HCT116 (cell line): ENCODE data around the gene UBAC2. TPM values are rescaled to one million over a fixed set of nuclear protein-coding genes. Genes with fewer than 3 reads are reported as not detected.

Source experiments
- ATAC-seq: fragments of 200-7000 bp; cut with Tn5 transposase; 2 replicates; pipeline ENCODE4 v1.9.1; 2020; ENCODE audit warnings: mild to moderate bottlenecking, moderate library complexity
- BruUV-seq: library from RNA; stranded (reverse); fragments of 400-500 nt; replicated peaks from 2 replicates; lab custom pipeline; 2021; lab: Mats Ljungman, UMichigan
- CTCF ChIA-PET: fragments of 300-600 bp; sonication (Branson Sonifier 250); formaldehyde crosslinking; loops from one replicate; lab custom pipeline; 2021; ENCODE audit warnings: antibody characterized with exemption; lab: Charles Lee
- POLR2A ChIA-PET: fragments of 300-600, 350-600 bp; sonication (Branson Sonifier 250); formaldehyde crosslinking; loops from one replicate; lab custom pipeline; 2021; ENCODE audit warnings: antibody characterized with exemption; lab: Charles Lee
- RAD21 ChIA-PET, 2 experiments: fragments of 300-600 bp; sonication (Branson Sonifier 250); formaldehyde crosslinking; loops; one replicate each; lab custom pipeline; 2023; ENCODE audit warnings: low total read pairs in 2 of 2; ENCODE audit not compliant: uncharacterized antibody in 2 of 2, unreplicated experiment in 2 of 2, low non-redundant PET in 1 of 2; lab: Charles Lee
- DNase-seq: peaks from one replicate; pipeline ENCODE4 v3.0.0-alpha.2; 2010; ENCODE audit warnings: low read depth, low spot score
- H2AFZ ChIP-seq: fragments of 200-600 bp; shearing (Covaris generic), sonication (generic); 2 replicates; pipeline ENCODE4 v1.6.1; 2017; ENCODE audit warnings: low read depth, mixed run types, mixed read lengths, antibody characterized with exemption, low read length; ENCODE audit not compliant: poor library complexity, severe bottlenecking
- H3K27ac ChIP-seq: 2 replicates; pipeline ENCODE4 v1.5.1; 2012; ENCODE audit warnings: low read depth, low read length
- H3K27me3 ChIP-seq: fragments of 200-600 bp; sonication (generic); 2 replicates; pipeline ENCODE4 v1.6.1; 2016; ENCODE audit warnings: mixed run types, low read length, mixed read lengths; ENCODE audit not compliant: insufficient read depth
- H3K36me3 ChIP-seq, 2 experiments: fragments of 200-500 bp in 1 of 2; fragments of 200-600 bp in 1 of 2; sonication (Bioruptor generic) in 1 of 2; sonication (generic) in 1 of 2; 2 replicates each; pipeline versions ENCODE4 v1.5.1 to v1.6.1; 2014 to 2016; ENCODE audit warnings: low read length in 2 of 2, inconsistent platforms in 1 of 2, mixed read lengths in 1 of 2, mixed run types in 1 of 2; ENCODE audit not compliant: insufficient read depth in 2 of 2, control insufficient read depth in 1 of 2
- H3K4me1 ChIP-seq, 2 experiments: fragments of 200-600 bp in 1 of 2; sonication (generic) in 1 of 2; 2 replicates each; pipeline versions ENCODE4 v1.5.1 to v1.6.1; 2012 to 2017; ENCODE audit warnings: low read length in 2 of 2, inconsistent platforms in 1 of 2, mild to moderate bottlenecking in 1 of 2, mixed read lengths in 1 of 2, mixed run types in 1 of 2, moderate library complexity in 1 of 2; ENCODE audit not compliant: insufficient read depth in 2 of 2, control insufficient read depth in 1 of 2
- H3K4me2 ChIP-seq: fragments of 200-600 bp; sonication (generic); 2 replicates; pipeline ENCODE4 v1.6.1; 2017; ENCODE audit warnings: mixed run types, low read length, mixed read lengths
- H3K4me3 ChIP-seq, 2 experiments: fragments of 200-600 bp in 1 of 2; sonication (generic) in 1 of 2; replicated peaks in 1 of 2; 2 replicates each; pipeline ENCODE4 v1.5.1; 2011 to 2016; ENCODE audit warnings: low read length in 2 of 2, control low read depth in 1 of 2, low read depth in 1 of 2, mild to moderate bottlenecking in 1 of 2, mixed read lengths in 1 of 2, mixed run types in 1 of 2
- H3K79me2 ChIP-seq: fragments of 200-600 bp; sonication (generic); 2 replicates; pipeline ENCODE4 v1.6.1; 2017; ENCODE audit warnings: mild to moderate bottlenecking, mixed run types, low read length, moderate library complexity, mixed read lengths; ENCODE audit not compliant: insufficient read depth
- H3K9ac ChIP-seq: fragments of 200-600 bp; sonication (generic); 2 replicates; pipeline ENCODE4 v1.6.1; 2016; ENCODE audit warnings: low read length, mixed read lengths
- H3K9me2 ChIP-seq: fragments of 200-600 bp; sonication (generic), shearing (Covaris generic); 2 replicates; pipeline ENCODE4 v1.6.1; 2017; ENCODE audit warnings: mixed run types, mild to moderate bottlenecking, moderate library complexity; ENCODE audit not compliant: insufficient read depth
- H3K9me3 ChIP-seq, 2 experiments: fragments of 200-500 bp in 1 of 2; fragments of 200-600 bp in 1 of 2; sonication (Bioruptor generic) in 1 of 2; sonication (generic) in 1 of 2; 2 replicates each; pipeline ENCODE4 v1.6.1; 2014 to 2017; ENCODE audit warnings: low read length in 2 of 2, mixed read lengths in 2 of 2, inconsistent platforms in 1 of 2, low read depth in 1 of 2, mild to moderate bottlenecking in 1 of 2, mixed run types in 1 of 2, moderate library complexity in 1 of 2; ENCODE audit not compliant: control insufficient read depth in 1 of 2, insufficient read depth in 1 of 2
- H4K20me1 ChIP-seq: fragments of 200-600 bp; sonication (generic), shearing (Covaris generic); 2 replicates; pipeline ENCODE4 v1.6.1; 2017; ENCODE audit warnings: mixed run types, mild to moderate bottlenecking, moderate library complexity; ENCODE audit not compliant: insufficient read depth
- ATF3 ChIP-seq: IDR thresholded peaks from 2 replicates; pipeline ENCODE4 v1.6.1; 2012
- CBX3 ChIP-seq: IDR thresholded peaks from 2 replicates; pipeline ENCODE4 v1.6.1; 2012; ENCODE audit warnings: low read depth
- CEBPB ChIP-seq: IDR thresholded peaks from 2 replicates; pipeline ENCODE4 v1.6.1; 2012; ENCODE audit warnings: low read depth
- EGR1 ChIP-seq: IDR thresholded peaks from 2 replicates; pipeline ENCODE4 v1.6.1; 2012; ENCODE audit warnings: low read depth
- ELF1 ChIP-seq: IDR thresholded peaks from 2 replicates; pipeline ENCODE4 v1.6.1; 2012; ENCODE audit warnings: low read depth, borderline replicate concordance
- EZH2 ChIP-seq: fragments of 200-600 bp; sonication (generic); IDR thresholded peaks from 2 replicates; pipeline ENCODE4 v1.6.1; 2017; ENCODE audit warnings: antibody characterized with exemption, mixed run types
- EZH2phosphoT487 ChIP-seq: fragments of 200-600 bp; IDR thresholded peaks from 2 replicates; pipeline ENCODE4 v1.6.1; 2018; ENCODE audit warnings: antibody characterized with exemption, borderline replicate concordance
- FOSL1 ChIP-seq: IDR thresholded peaks from 2 replicates; pipeline ENCODE4 v1.6.1; 2012; ENCODE audit warnings: low read depth
- JUND ChIP-seq: IDR thresholded peaks from 2 replicates; pipeline ENCODE4 v1.6.1; 2012
- POLR2A ChIP-seq: IDR thresholded peaks from 2 replicates; pipeline ENCODE4 v1.7.0; 2011; ENCODE audit warnings: borderline replicate concordance; ENCODE audit not compliant: insufficient read depth, insufficient read length; ENCODE audit errors: extremely low read depth
- POLR2AphosphoS5 ChIP-seq: IDR thresholded peaks from 2 replicates; pipeline ENCODE4 v1.6.1; 2011; ENCODE audit warnings: mild to moderate bottlenecking, low read depth, low read length, moderate library complexity
- RAD21 ChIP-seq: IDR thresholded peaks from 2 replicates; pipeline ENCODE4 v1.6.1; 2012; ENCODE audit warnings: low read depth, mild to moderate bottlenecking
- SIN3A ChIP-seq: IDR thresholded peaks from 2 replicates; pipeline ENCODE4 v1.6.1; 2012; ENCODE audit warnings: low read depth
- SP1 ChIP-seq: IDR thresholded peaks from 2 replicates; pipeline ENCODE4 v1.6.1; 2012; ENCODE audit warnings: low read depth
- SRF ChIP-seq: IDR thresholded peaks from 2 replicates; pipeline ENCODE4 v1.6.1; 2012; ENCODE audit warnings: low read depth
- TCF7L2 ChIP-seq: IDR thresholded peaks from 2 replicates; pipeline ENCODE4 v1.7.0; 2011; ENCODE audit warnings: borderline replicate concordance, inconsistent platforms; ENCODE audit not compliant: insufficient read depth, insufficient read length; ENCODE audit errors: extremely low read depth
- YY1 ChIP-seq: IDR thresholded peaks from 2 replicates; pipeline ENCODE4 v1.6.1; 2011; ENCODE audit warnings: low read length, low read depth, moderate library complexity, mild to moderate bottlenecking; ENCODE audit not compliant: insufficient replicate concordance; ENCODE audit errors: extremely low read depth
- ZBTB33 ChIP-seq: IDR thresholded peaks from 2 replicates; pipeline ENCODE4 v1.6.1; 2011; ENCODE audit warnings: mild to moderate bottlenecking, low read length, moderate library complexity; ENCODE audit not compliant: insufficient replicate concordance; ENCODE audit errors: extremely low read depth
- ZNF274 ChIP-seq: fragments of 200-500 bp; sonication (Bioruptor generic); IDR thresholded peaks from 2 replicates; pipeline ENCODE4 v1.6.1; 2014; ENCODE audit warnings: mild to moderate bottlenecking, low read depth, low read length, inconsistent platforms
- intact Hi-C: fragments of 100-400 bp; cut with micrococcal nuclease; formaldehyde crosslinking; loops from 2 replicates; pipeline ENCODE4 v1.10.0; 2022
- total RNA-seq: library from RNA; stranded (reverse); gene quantifications from one replicate; pipeline ENCODE4 v1.2.1, GENCODE V29; 2021; ENCODE audit not compliant: unreplicated experiment
- TF ChIP-seq, protein P1 (sequence below): IDR thresholded peaks from 2 replicates; pipeline ENCODE4 v1.6.1; 2012

Gene UBAC2
- total RNA-seq, 1 experiment from 2014 or later = 67.4 TPM

DNA sequence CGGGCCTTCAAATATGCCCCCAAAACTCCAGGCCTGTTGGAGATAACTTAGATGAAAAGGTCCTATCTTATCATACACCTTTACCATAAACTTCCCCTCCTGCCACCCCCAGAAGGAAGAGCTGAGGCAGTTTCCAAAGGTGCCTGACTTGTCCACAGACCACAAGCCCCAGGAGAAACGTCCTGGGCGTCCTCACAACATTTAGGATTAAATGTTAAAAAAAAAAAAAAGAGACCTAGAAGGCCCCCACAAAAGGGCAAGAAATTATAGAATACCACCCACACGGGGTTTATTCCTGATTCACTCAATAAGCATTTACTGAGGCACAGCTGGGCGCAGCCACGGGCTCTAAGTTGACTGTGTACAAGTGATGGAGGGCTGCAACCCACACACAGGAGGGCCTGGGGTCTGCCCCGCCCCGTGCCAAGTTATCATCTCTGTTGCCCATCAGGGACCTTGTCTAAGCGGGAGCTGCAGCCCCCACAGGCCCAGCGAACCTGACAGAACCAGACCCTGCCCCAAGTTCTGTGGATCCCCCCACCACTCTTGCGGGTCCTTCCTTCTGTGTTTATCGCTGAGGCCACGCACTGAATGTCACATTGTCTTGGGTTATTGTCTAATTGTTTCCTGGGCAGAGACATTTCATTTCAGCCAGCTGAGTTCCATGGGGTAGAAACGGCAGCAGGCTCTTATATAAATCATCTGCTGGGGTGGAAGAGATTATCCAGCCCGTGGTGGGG is 217.6 kb downstream of the UBAC2 start:
- DNase-seq (no peak), ATAC-seq (no peak)
- H3K27ac ChIP-seq = no peak overlapping the region
- H3K9ac ChIP-seq = no peak overlapping the region
- H3K4me2 ChIP-seq = no peak overlapping the region
- POLR2A ChIA-PET = no interaction called here
- no peaks in the 10 kb centered on the region for H4K20me1 ChIP-seq
- H3K9me2 ChIP-seq = no peaks in the 10 kb centered on the region
- H3K27me3 ChIP-seq = peaks cover 3% of the 10 kb centered on the region; the same call in 1 of the 2 replicates
- BruUV-seq = no TSS peak
- H3K4me3 ChIP-seq = no peak overlapping the region
- H3K4me1 ChIP-seq = no peaks in the 10 kb centered on the region
- intact Hi-C loops = no loop called here
- no peak overlapping the region for H2AFZ ChIP-seq
- CTCF ChIA-PET = no interaction called here
- RAD21 ChIA-PET = no interaction called here
- TF ChIP-seq SRF (no peak), CEBPB (no peak), EZH2 (no peak), ELF1 (no peak), ZNF274 (no peak), SIN3A (no peak), SP1 (no peak)
- TF ChIP-seq, protein P1, sequence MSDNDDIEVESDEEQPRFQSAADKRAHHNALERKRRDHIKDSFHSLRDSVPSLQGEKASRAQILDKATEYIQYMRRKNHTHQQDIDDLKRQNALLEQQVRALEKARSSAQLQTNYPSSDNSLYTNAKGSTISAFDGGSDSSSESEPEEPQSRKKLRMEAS = no peak
- no peaks in the 10 kb centered on the region for H3K36me3 ChIP-seq
- H3K79me2 ChIP-seq = no peaks in the 10 kb centered on the region
- no peaks in the 10 kb centered on the region; a peak in 1 of 4 replicates for H3K9me3 ChIP-seq

DNA sequence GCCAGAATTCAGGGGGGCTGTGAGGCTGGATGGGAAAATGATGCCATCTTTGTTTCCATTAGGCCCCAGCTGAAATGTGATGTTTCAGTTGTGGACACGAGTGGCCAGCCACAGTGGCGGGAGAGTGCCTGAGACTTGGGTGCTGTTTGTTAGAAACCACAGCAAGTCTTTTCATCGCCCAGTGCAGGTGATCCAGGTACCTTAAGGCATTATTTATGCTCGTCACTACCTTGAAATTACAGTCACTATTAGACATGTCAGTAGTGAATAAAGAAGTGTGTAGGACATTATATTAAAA is 218.1 kb downstream of the UBAC2 start:
- POLR2A ChIA-PET = no interaction called here
- no peak overlapping the region for H3K9ac ChIP-seq
- no peaks in the 10 kb centered on the region for H3K9me2 ChIP-seq
- no peak overlapping the region for H3K27ac ChIP-seq
- H3K27me3 ChIP-seq = peaks cover 3% of the 10 kb centered on the region; the same call in 1 of the 2 replicates
- no peaks in the 10 kb centered on the region for H3K79me2 ChIP-seq
- TF ChIP-seq ZBTB33 = no peak
- TF ChIP-seq SRF = no peak
- TF ChIP-seq YY1 = no peak
- TF ChIP-seq TCF7L2 = no peak
- no peak for TF ChIP-seq EGR1
- TF ChIP-seq EZH2 = no peak
- TF ChIP-seq ZNF274 = no peak
- TF ChIP-seq CBX3 = no peak
- no peak for TF ChIP-seq ATF3
- TF ChIP-seq SIN3A = no peak
- TF ChIP-seq JUND = no peak
- no peak for TF ChIP-seq POLR2A
- TF ChIP-seq, protein P1 = no peak
- TF ChIP-seq SP1 = no peak
- TF ChIP-seq POLR2AphosphoS5 = no peak
- TF ChIP-seq FOSL1 = no peak
- TF ChIP-seq EZH2phosphoT487 = no peak
- no peak for TF ChIP-seq ELF1
- no peak for TF ChIP-seq RAD21
- intact Hi-C loops = no loop called here
- DNase-seq (no peak), ATAC-seq (no peak)
- H3K4me2 ChIP-seq = no peak overlapping the region
- RAD21 ChIA-PET = no interaction called here
- H2AFZ ChIP-seq = no peak overlapping the region
- H3K36me3 ChIP-seq = no peaks in the 10 kb centered on the region
- no peaks in the 10 kb centered on the region; a peak in 1 of 4 replicates for H3K9me3 ChIP-seq
- no peaks in the 10 kb centered on the region for H4K20me1 ChIP-seq
- no TSS peak for BruUV-seq
- H3K4me1 ChIP-seq = no peaks in the 10 kb centered on the region
- CTCF ChIA-PET = no interaction called here
- no peak overlapping the region for H3K4me3 ChIP-seq
